Uterus (tissue), 4 donors: ENCODE results near the gene KIF11. TPM values are rescaled to one million over a fixed set of nuclear protein-coding genes. Genes with fewer than 3 reads are reported as not detected.
"Not testable (repeated sequence)": the region's sequence is repeated elsewhere in the genome, so short reads cannot be mapped to it uniquely, and the experiment has no call there.

Experiments used
- DNase-seq, 2 donors: peaks; one replicate each; pipeline ENCODE4 v3.0.0-alpha.2; 2019 to 2020
- H3K27ac ChIP-seq, 2 donors: fragments of 200-600 bp; sonication (generic); 1 replicate in 1 of 2; 2 replicates in 1 of 2; pipeline ENCODE4 v1.5.1; 2016 to 2018
- H3K27me3 ChIP-seq, 2 donors: fragments of 200-600 bp; sonication (generic); one replicate each; pipeline ENCODE4 v1.5.1; 2018 to 2019; ENCODE audit warnings: control low read depth in 1 of 2
- H3K36me3 ChIP-seq, 2 donors: fragments of 200-600 bp; sonication (generic); one replicate each; pipeline ENCODE4 v1.5.1; 2019; ENCODE audit warnings: control low read depth in 1 of 2
- H3K4me1 ChIP-seq, 2 donors: fragments of 200-600 bp; sonication (generic); one replicate each; pipeline ENCODE4 v1.5.1; 2018 to 2019; ENCODE audit warnings: control low read depth in 1 of 2
- H3K4me3 ChIP-seq, 2 donors: fragments of 200-600 bp; sonication (generic); 1 replicate in 1 of 2; 2 replicates in 1 of 2; pipeline ENCODE4 v1.5.1; 2018 to 2019; ENCODE audit warnings: mild to moderate bottlenecking in 1 of 2
- H3K9me3 ChIP-seq, 2 donors: fragments of 200-600 bp; sonication (generic); one replicate each; pipeline ENCODE4 v1.5.1; 2019; ENCODE audit warnings: control low read depth in 1 of 2
- CTCF ChIP-seq, 4 experiments: fragments of 200-600 bp in 2 of 4; fragments of 450-650 bp in 2 of 4; sonication (generic) in 2 of 4; IDR thresholded peaks; one replicate each; pipeline ENCODE4 v1.5.1; 2016 to 2019; ENCODE audit warnings: antibody characterized with exemption in 4 of 4, mild to moderate bottlenecking in 2 of 4, moderate library complexity in 1 of 4
- POLR2A ChIP-seq, 2 donors: fragments of 450-650 bp; IDR thresholded peaks; one replicate each; pipeline ENCODE4 v1.6.1; 2016; ENCODE audit warnings: antibody characterized with exemption in 2 of 2, mild to moderate bottlenecking in 1 of 2, moderate library complexity in 1 of 2
- intact Hi-C: fragments of 100-400 bp; cut with DNase I; formaldehyde crosslinking; loops from one replicate; pipeline ENCODE4 v1.15.1; 2023; ENCODE audit warnings: low total_unique reads
- total RNA-seq, 4 donors: library from RNA; depleted of rRNA in 3 of 4; stranded (reverse); fragments of >200 nt in 3 of 4; gene quantifications; one replicate each; pipeline versions ENCODE4 v1.1.0 to v1.2.4, GENCODE V29; 2014 to 2023
- donor health status: DM: yes; HTN: yes; CAD: no.

Gene KIF11
- total RNA-seq, 4 donors from 2014 or later, result 1.0 to 31.0 TPM; not detected in 2

GRCh38 chr10:92569071-92569470 lies 23.9 kb upstream of the KIF11 start:
- no peak overlapping the region for H3K27ac ChIP-seq
- no peak for DNase-seq
- no peaks in the 10 kb centered on the region for H3K9me3 ChIP-seq
- no peaks in the 10 kb centered on the region for H3K36me3 ChIP-seq
- no peaks in the 10 kb centered on the region for H3K27me3 ChIP-seq
- TF ChIP-seq CTCF (IDR thresholded peaks at IDR 0.05) (no peak), POLR2A (IDR thresholded peaks at IDR 0.05) (no peak)
- H3K4me1 ChIP-seq, result no peaks in the 10 kb centered on the region
- H3K4me3 ChIP-seq, result no peak overlapping the region
- intact Hi-C loops, result no loop called here

- H3K9me3 ChIP-seq, intact Hi-C loops, H3K27me3 ChIP-seq, H3K4me3 ChIP-seq, DNase-seq, H3K27ac ChIP-seq, H3K36me3 ChIP-seq, H3K4me1 ChIP-seq: not testable (repeated sequence)
Measured at GRCh38 chr10:92569663-92570062, 23.3 kb upstream of the KIF11 start.

- no peak overlapping the region for H3K27ac ChIP-seq
- H3K9me3 ChIP-seq, result no peaks in the 10 kb centered on the region
- no peak for DNase-seq
- no peaks in the 10 kb centered on the region for H3K4me1 ChIP-seq
- no peaks in the 10 kb centered on the region for H3K27me3 ChIP-seq
- H3K4me3 ChIP-seq, result no peak overlapping the region
- intact Hi-C loops, result no loop called here
- no peaks in the 10 kb centered on the region for H3K36me3 ChIP-seq
- TF ChIP-seq CTCF (IDR thresholded peaks at IDR 0.05) (no peak), POLR2A (IDR thresholded peaks at IDR 0.05) (no peak)
Measured at GRCh38 chr10:92571649-92572048, 21.3 kb upstream of the KIF11 start.

GRCh38 chr10:92572362-92573090 lies 20.4 kb upstream of the KIF11 start:
- Histone ChIP-seq H3K27ac (peak overlapping the region; percentile 91 to 93), H3K36me3 (no peaks in the 10 kb centered on the region), H3K9me3 (no peaks in the 10 kb centered on the region), H3K4me3 (peak overlapping the region; percentile 73 to 91), H3K27me3 (no peaks in the 10 kb centered on the region), H3K4me1 (no peaks in the 10 kb centered on the region)
- no peak for TF ChIP-seq POLR2A (IDR thresholded peaks at IDR 0.05)
- TF ChIP-seq CTCF (IDR thresholded peaks at IDR 0.05), result no peak
- intact Hi-C loops, result no loop called here
- DNase-seq, result no peak

GRCh38 chr10:92573091-92573797 lies 19.7 kb upstream of the KIF11 start:
- Histone ChIP-seq H3K36me3 (no peaks in the 10 kb centered on the region), H3K4me1 (no peaks in the 10 kb centered on the region), H3K9me3 (no peaks in the 10 kb centered on the region), H3K27me3 (no peaks in the 10 kb centered on the region), H3K4me3 (peak overlapping the region; percentile 73 to 91), H3K27ac (peak overlapping the region; percentile 91 to 93)
- peak; percentile 20 to 24 for DNase-seq
- intact Hi-C loops, result no loop called here
- TF ChIP-seq CTCF (IDR thresholded peaks at IDR 0.05) (peak in 1 of 4 experiments; percentile 5), POLR2A (IDR thresholded peaks at IDR 0.05) (no peak)
